Esophagus muscularis mucosa (tissue), 4 donors: ENCODE data around the gene PTCH1. TPM values are rescaled to one million over a fixed set of nuclear protein-coding genes. Genes with fewer than 3 reads are reported as not detected.

Experiments
- DNase-seq: peaks from one replicate; pipeline ENCODE4 v3.0.0-alpha.2; 2017; ENCODE audit errors: extremely low spot score
- H3K27ac ChIP-seq, 4 donors: fragments of 200-600 bp; sonication (generic); replicated peaks in 1 of 4; 1 replicate in 3 of 4; 2 replicates in 1 of 4; pipeline ENCODE4 v1.5.1; 2016 to 2019; ENCODE audit warnings: mild to moderate bottlenecking in 1 of 4
- H3K27me3 ChIP-seq, 4 donors: fragments of 200-600 bp; sonication (generic); one replicate each; pipeline versions ENCODE4 v1.5.1 to v1.6.0; 2016 to 2019
- H3K36me3 ChIP-seq, 4 donors: fragments of 200-600 bp; sonication (generic); one replicate each; pipeline ENCODE4 v1.5.1; 2016 to 2019
- H3K4me1 ChIP-seq, 4 donors: fragments of 200-600 bp; sonication (generic); one replicate each; pipeline ENCODE4 v1.5.1; 2016 to 2019
- H3K4me3 ChIP-seq, 4 donors: fragments of 200-600 bp; sonication (generic); 1 replicate in 2 of 4; 2 replicates in 2 of 4; pipeline ENCODE4 v1.5.1; 2016 to 2019; ENCODE audit warnings: mild to moderate bottlenecking in 4 of 4, moderate library complexity in 1 of 4
- H3K9me3 ChIP-seq, 4 donors: fragments of 200-600 bp; sonication (generic); 1 replicate in 3 of 4; 2 replicates in 1 of 4; pipeline ENCODE4 v1.5.1; 2016 to 2019
- CTCF ChIP-seq, 3 experiments: fragments of 200-600 bp in 2 of 3; fragments of 450-650 bp in 1 of 3; sonication (generic) in 2 of 3; IDR thresholded peaks; one replicate each; pipeline ENCODE4 v1.5.1; 2017 to 2019; ENCODE audit warnings: antibody characterized with exemption in 3 of 3, mild to moderate bottlenecking in 2 of 3, moderate library complexity in 1 of 3
- EP300 ChIP-seq: sonication (generic); formaldehyde crosslinking; IDR thresholded peaks from one replicate; pipeline ENCODE4 v1.6.1; 2017; ENCODE audit warnings: antibody characterized with exemption
- POLR2A ChIP-seq: fragments of 450-650 bp; IDR thresholded peaks from one replicate; pipeline ENCODE4 v1.6.1; 2017; ENCODE audit warnings: antibody characterized with exemption, moderate library complexity, mild to moderate bottlenecking, low read depth
- POLR2AphosphoS5 ChIP-seq, 2 donors: sonication (generic); formaldehyde crosslinking; IDR thresholded peaks; one replicate each; pipeline ENCODE4 v1.6.1; 2017; ENCODE audit warnings: antibody characterized with exemption in 2 of 2
- WGBS: methylation state at CpG from one replicate; pipeline ENCODE4 v1.1.5; 2018; 5-methylcytosine and 5-hydroxymethylcytosine counted together
- intact Hi-C: fragments of 100-400 bp; cut with DNase I; formaldehyde crosslinking; loops from one replicate; pipeline ENCODE4 v1.15.1; 2023
- total RNA-seq, 4 donors: library from RNA; depleted of rRNA; stranded (reverse); fragments of >200 nt; gene quantifications; one replicate each; pipeline versions ENCODE4 v1.1.0 to v1.2.1, GENCODE V29; 2016

Gene PTCH1
- total RNA-seq, 4 donors from 2014 or later: 10.8 to 25.1 (median 16.9) TPM

- Histone ChIP-seq H3K9me3 (no peaks in the 10 kb centered on the region), H3K4me1 (peaks cover 31 to 51% (median 40%) of the 10 kb centered on the region in 4 donors), H3K27ac (no peak overlapping the region), H3K4me3 (no peak overlapping the region), H3K27me3 (no peaks in the 10 kb centered on the region), H3K36me3 (peaks cover 0 to 3% (median 0%) of the 10 kb centered on the region in 4 donors)
- intact Hi-C loops: loop anchor here (5.0 kb wide), 1 partner anchor 141 kb away; no protein-coding TSS in a partner anchor
- no peak for DNase-seq
- 88% methylated on average over 6 of the region's 6 CpGs for WGBS
- TF ChIP-seq EP300: no peak
- TF ChIP-seq CTCF (IDR thresholded peaks at IDR 0.05): no peak
- TF ChIP-seq POLR2AphosphoS5 (IDR thresholded peaks at IDR 0.05): no peak
- TF ChIP-seq POLR2A: no peak
Measured at GRCh38 chr9:95503369-95503768, 13.4 kb downstream of the PTCH1 start.

- H3K9me3 ChIP-seq: no peaks in the 10 kb centered on the region
- H3K36me3 ChIP-seq: peaks cover 0 to 3% (median 0%) of the 10 kb centered on the region in 4 donors
- no peak for DNase-seq
- no peak overlapping the region for H3K27ac ChIP-seq
- intact Hi-C loops: loop anchor here (5.0 kb wide), 1 partner anchor 140 kb away; no protein-coding TSS in a partner anchor
- WGBS: 92% methylated on average over 3 of the region's 3 CpGs
- H3K4me3 ChIP-seq: no peak overlapping the region
- H3K27me3 ChIP-seq: no peaks in the 10 kb centered on the region
- peaks cover 31 to 62% (median 51%) of the 10 kb centered on the region in 4 donors for H3K4me1 ChIP-seq
- TF ChIP-seq POLR2AphosphoS5 (IDR thresholded peaks at IDR 0.05): no peak
- TF ChIP-seq CTCF (IDR thresholded peaks at IDR 0.05): no peak
- TF ChIP-seq EP300: no peak
- no peak for TF ChIP-seq POLR2A
Measured at GRCh38 chr9:95502248-95502647, 14.5 kb downstream of the PTCH1 start.

- WGBS: 66% methylated on average over 7 of the region's 9 CpGs
- no peak for DNase-seq
- H3K9me3 ChIP-seq: no peaks in the 10 kb centered on the region
- no peak overlapping the region for H3K4me3 ChIP-seq
- H3K27me3 ChIP-seq: no peaks in the 10 kb centered on the region
- TF ChIP-seq EP300 (no peak), POLR2A (no peak), POLR2AphosphoS5 (IDR thresholded peaks at IDR 0.05) (no peak), CTCF (IDR thresholded peaks at IDR 0.05) (no peak)
- no peak overlapping the region for H3K27ac ChIP-seq
- peaks cover 0 to 3% (median 0%) of the 10 kb centered on the region in 4 donors for H3K36me3 ChIP-seq
- H3K4me1 ChIP-seq: peaks cover 26 to 57% (median 48%) of the 10 kb centered on the region in 4 donors
- intact Hi-C loops: loop anchor here (5.0 kb wide), 1 partner anchor 138 kb away; no protein-coding TSS in a partner anchor
Measured at GRCh38 chr9:95499847-95500246, 16.9 kb downstream of the PTCH1 start.

- TF ChIP-seq POLR2AphosphoS5 (IDR thresholded peaks at IDR 0.05) (no peak), POLR2A (no peak), CTCF (IDR thresholded peaks at IDR 0.05) (no peak), EP300 (no peak)
- 79% methylated on average over 5 of the region's 6 CpGs for WGBS
- Histone ChIP-seq H3K9me3 (no peaks in the 10 kb centered on the region), H3K36me3 (peaks cover 0 to 3% (median 3%) of the 10 kb centered on the region in 4 donors), H3K27ac (no peak overlapping the region), H3K27me3 (no peaks in the 10 kb centered on the region), H3K4me3 (no peak overlapping the region), H3K4me1 (peaks cover 19 to 57% (median 48%) of the 10 kb centered on the region in 4 donors)
- no peak for DNase-seq
- intact Hi-C loops: no loop called here
Measured at GRCh38 chr9:95499046-95499676, 17.6 kb downstream of the PTCH1 start.
